ELR (cell line): ENCODE measurements around the gene ZG16B.
A peak's percentile ranks its signal among the peaks of the same experiment; 100 is the strongest.

Experiments used
- DNase-seq: peaks from one replicate; pipeline ENCODE4 v3.0.0-alpha.2; 2015; ENCODE audit warnings: low read depth

The ZG16B gene

DNA sequence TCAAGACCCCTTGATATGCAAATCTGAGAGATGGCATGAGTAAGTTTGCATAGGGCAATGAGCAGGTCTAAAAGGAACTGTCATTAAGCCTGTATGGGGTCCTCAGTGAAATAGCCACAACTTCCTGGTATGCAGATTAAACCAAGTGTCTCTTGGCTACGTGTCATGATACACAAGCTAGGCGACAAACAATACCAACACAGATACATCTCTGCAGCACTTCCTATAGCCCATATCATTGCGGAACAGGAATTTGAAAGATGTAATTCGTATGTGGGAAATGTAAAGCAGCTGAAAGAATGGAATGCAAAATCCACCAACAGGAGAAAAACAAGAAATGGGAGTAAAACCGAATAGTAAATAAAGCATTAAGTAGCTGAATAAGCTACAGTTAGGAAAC lies 15.0 kb downstream of the ZG16B start:
- DNase-seq = no peak

DNA sequence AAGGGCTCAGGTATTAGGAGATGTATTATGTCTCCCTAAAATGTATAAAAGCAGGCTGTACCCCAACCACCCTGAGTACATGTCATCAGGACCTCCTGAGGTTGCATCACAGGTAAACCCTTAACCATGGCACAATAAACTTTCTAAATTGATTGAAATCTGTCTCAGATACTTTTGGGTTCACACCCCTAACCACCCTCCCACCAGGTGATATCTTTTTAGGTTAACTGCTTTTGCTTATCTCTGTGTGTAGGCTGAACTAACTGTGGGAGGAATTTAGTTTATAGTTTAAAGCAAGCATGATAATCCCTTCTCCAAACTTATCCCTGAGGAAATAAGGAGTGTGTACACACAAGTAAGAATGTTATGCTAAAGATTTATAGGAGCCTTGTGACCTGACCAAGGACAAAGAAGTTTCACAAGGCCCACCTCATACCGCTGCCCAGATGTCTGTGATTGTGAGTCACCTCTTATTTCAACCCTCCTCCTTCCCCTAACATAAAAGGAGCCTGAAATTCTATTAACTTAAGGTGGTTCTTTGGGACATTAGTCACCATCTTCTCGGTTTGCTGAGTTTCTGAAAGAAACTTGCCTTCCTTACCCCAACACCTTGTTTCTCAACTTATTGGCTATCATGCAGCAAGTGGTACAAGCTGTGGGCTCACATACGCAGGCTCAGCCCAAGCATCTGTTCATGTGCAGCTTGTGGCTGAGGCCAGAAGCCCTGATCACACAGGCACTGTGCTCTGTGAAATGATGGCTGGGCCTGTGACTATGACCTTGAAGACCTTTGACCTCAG lies 16.6 kb downstream of the ZG16B start:
- peak; percentile 69 for DNase-seq

DNA sequence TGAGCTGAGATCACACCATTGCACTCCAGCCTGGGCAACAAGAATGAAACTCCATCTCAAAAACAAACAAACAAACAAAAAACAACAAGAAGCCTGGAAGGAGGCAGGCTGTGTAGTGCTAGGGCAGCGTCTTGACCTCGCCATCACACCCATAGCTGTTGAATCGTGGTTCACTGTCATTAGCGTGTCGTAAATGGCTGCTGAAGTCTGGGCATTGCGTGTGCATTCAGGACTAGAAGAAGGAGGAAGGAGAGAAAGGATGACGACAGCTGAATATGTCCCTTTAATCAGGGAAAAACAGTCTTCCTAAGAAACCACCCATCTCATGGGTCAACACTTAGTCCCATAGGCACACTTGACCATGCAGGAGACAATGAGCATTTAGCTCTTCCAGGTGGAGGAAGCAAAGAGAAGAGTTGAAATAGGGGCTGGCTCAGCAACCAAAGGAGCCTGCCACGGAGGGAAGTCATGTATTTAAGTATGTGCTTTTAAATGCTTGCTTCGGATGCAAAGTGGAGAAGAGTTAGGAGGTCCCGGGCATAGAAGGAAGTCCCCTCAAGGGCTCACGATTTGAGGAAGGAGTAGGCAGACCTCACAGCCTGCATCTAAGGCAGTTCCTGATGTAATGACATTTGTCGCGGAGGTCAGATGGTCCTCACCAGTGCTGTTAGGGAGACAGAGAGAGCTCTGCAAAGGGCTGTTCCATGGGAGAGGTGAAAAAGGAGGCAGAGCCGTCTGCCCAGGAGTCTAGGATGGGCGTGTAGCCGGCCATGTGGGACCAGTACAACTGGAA lies 19.0 kb downstream of the ZG16B start:
- no peak for DNase-seq

GRCh38 chr16:2852003-2852730 lies 22.1 kb downstream of the ZG16B start:
- DNase-seq = no peak

DNA sequence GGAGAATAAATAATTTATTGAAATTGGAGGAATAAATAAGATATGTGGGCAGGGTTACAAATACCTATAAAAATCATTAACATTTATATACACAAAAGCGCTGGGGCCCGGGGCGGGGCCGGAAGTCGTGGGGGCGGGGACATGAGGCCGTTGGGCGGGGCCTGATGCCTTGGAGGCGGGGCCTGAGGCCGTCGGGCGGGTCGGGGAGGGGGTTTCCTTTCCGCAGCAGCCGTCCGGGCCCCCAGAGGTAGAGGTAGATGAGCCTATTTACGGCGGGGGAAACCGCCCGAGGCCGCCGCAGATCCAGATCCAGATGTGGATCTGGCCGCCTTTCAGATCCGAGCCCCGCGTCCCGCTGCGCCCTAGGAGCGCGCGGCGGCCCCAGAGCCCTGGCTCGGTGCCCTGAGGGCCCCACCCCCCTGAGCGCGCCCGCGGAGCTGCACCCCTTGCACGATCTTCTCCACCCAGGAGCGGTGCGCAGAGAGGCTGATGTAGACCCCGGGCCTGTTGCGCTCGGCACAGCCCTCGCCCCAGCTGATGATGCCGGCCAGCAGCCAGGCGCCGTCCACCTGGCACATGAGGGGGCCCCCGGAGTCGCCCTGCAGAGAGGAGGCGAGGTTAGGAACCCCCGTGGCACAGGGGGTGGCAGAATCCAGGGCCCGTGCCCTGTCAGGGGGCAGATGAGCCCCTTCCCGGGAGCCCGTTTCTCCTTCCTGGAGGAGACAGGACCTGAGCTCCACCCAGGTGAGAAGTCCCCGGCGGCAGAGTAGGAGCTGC lies 22.8 kb downstream of the ZG16B start:
- no peak for DNase-seq

- no peak for DNase-seq
Observed at GRCh38 chr16:2853531-2854073, 23.5 kb downstream of the ZG16B start.

DNA sequence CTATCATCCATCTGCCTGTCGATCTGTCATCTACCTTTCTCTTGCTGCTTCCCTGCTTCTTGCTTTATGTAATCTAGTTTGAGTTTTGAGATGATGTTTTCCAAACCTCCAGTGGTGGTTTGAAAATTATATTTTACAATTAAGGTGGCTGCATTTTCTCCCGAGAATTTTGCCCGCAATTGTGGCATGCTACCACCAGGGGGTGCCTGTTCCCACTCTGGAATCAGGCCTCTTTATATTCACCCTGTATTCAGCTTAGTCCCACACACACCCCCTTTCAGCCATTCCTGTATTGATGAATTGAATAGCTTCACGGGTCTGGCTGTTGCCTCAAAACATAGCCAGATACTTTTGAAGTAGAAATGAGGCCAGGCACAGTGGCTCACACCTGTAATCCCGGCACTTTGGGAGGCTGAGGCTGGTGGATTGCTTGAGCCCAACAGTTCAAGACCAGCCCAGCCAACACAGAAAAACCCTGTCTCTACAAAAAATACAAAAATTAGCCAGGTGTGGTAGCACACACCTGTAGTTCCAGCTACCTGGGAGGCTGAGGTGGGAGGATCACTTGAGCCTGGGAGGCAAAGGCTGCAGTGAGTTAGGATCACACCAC lies 24.7 kb downstream of the ZG16B start:
- peak; percentile 27 for DNase-seq

GRCh38 chr16:2855536-2855935 lies 25.4 kb downstream of the ZG16B start:
- DNase-seq = no peak

GRCh38 chr16:2856061-2856670 lies 26.1 kb downstream of the ZG16B start:
- no peak for DNase-seq

DNA sequence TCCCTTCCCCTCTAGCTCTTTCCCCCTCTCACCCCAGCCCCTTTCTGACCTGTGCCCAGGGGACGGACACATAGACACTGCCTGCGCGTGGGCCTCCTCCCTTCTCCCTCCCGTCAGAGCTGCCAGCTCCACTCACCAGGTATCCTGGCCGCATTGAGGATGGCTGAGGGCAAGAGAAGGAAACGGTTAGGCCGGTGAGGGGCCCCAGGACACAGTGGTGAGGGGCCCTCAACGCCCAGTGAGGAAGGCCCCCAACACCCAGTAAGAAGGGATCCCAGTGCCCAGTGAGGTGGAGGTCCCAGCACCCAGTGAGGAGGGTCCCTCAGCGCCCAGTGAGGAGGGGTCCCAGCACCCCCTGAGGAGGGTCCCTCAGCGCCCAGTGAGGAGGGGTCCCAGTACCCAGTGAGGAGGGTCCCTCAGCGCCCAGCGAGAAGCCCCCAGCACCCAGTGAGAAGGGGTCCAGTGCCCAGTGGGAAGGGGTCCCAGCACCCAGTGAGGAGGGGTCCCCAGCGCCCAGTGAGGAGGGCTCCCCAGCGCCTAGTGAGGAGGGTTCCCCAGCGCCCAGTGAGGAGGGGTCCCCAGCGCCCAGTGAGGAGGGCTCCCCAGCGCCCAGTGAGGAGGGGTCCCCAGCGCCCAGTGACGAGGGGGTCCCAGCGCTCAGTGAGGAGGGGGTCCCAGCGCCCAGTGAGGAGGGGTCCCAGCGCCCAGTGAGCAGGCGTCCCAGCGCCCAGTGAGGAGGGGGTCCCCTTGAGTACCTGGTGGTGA lies 26.8 kb downstream of the ZG16B start:
- DNase-seq = no peak

DNA sequence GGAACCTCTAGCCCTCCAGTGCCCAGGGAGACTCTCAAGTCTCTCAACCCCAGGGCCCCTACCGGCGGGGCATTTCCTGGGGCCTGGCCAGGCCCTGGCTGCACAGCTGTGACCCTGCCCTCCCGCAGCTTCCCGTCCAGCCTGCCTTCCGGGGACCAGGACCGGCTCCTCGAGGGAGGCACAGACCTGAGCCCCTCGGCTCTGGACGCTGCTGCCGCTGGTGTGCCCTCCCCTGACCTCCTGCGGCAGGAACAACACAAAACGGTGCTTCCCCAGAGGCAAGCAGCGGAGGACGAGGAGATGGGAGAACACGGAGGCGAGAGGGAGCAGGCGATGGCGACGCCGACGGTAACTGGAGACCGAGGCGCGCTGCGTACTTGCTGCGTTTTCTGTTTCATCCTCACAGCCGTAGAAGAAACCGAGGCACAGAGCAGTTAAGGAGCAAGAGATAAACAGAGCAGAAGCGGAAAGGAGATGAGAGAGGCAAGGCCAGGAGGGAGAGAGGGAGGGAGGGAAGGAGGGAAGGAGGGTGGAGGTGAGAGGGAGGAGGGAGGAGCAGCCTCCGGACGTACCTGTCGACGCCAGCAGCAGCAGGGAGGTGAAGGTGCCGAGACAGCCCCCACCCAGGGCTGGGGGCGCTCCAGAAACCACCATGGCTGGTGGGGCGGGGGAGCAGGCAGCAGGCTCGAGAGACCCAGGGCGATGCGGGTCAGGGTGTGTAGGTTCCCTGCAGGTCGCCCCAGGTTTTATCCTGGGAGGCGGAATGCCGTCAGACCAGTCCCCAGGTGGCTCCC lies 27.5 kb downstream of the ZG16B start, which contains the start of gene PRSS22:
PRSS22 (minus strand) TSS at position 720 of the 794 bp plus-strand sequence; CDS start at position 654, 66 bp downstream.
- no peak for DNase-seq

DNA sequence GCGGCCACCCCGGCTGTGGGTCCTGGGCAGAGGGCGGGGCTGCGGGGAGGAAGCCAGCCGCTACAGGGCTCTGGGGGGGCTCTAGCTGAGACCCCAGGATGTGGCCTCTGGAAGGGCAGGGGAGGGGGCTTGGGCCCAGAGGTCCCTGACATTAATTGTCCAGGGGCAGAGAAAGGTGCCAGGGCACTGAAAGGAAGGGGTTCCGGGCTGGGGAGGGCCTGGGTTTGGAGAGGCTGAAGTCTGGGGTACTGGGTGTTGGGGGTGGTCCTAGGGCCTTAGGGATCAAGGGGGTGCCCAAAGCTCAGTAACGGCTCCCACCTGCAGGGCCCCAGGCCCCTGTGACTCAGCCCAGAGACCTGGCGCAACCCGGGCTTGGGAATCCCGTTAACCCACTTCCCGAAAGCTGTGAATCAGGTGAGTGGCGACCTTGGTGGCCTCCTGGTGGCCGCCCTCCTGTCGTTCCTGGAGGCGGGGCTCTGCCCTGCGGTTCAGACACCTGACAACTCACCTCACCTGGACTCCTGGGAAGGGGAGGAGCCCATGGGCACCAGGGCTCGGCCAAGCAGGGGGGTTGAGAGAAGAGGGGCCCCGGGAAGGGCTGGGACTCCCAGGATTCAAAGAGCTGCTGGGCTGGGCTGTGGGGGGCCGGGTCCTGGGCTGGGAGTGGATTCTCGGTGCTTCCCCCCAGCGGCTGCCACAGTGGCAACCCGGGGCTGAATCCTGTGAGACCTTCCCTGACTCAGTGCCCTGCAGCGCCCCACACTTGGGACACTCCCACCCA lies 28.3 kb downstream of the ZG16B start:
- peak; percentile 21 for DNase-seq

- no peak for DNase-seq
Observed at GRCh38 chr16:2859686-2860265, 29.7 kb downstream of the ZG16B start.

GRCh38 chr16:2860826-2861567 lies 30.9 kb downstream of the ZG16B start:
- peak; percentile 36 for DNase-seq

DNA sequence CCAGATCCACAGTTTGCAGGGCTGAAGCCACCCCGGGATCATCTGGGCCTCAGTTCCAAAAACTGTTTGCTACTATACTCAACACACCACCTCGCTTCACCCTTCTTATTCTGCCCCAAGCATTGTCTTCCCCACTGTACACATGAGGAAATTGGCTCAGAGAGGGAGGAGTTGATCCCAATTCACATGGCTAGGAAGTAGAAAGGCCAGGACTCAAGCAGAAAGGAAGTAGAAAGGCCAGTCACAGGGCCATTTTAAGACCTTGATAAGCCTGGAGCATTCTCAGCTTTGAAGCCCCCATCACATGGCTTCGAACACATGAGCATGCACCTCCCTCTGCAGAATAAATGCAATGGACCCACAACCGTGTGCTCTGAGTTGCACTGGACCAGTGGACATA lies 35.5 kb downstream of the ZG16B start:
- DNase-seq = no peak

- no peak for DNase-seq
Observed at GRCh38 chr16:2866431-2866830, 36.3 kb downstream of the ZG16B start.

DNA sequence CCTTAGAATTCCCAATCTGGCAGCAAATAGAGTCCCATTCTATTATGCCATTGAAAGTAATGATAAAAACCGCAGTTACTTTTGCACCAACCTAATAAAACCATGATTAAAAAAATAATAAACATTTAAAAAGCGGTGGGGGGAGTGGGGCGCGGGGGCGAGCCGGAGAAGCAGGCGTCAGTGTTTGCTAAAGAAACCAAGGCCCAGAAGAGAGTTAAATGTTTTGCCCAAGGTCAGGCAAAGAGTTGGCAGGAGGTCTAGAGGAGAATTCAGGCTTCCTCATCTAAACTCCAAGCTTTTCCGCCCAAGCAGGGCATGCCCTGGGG lies 37.5 kb downstream of the ZG16B start:
- DNase-seq = no peak
